Activated effector memory CD4-positive, alpha-beta T cell treated with Interleukin-2 at 50 U/mL for 16 hours (primary cell): ENCODE results near the gene PCDHB11.
"Not testable (repeated sequence)": the region's sequence is repeated elsewhere in the genome, so short reads cannot be mapped to it uniquely, and the experiment has no call there.

Experiments
- DNase-seq: peaks from one replicate; pipeline ENCODE4 v3.0.0-alpha.2; 2020

Gene PCDHB11

DNA sequence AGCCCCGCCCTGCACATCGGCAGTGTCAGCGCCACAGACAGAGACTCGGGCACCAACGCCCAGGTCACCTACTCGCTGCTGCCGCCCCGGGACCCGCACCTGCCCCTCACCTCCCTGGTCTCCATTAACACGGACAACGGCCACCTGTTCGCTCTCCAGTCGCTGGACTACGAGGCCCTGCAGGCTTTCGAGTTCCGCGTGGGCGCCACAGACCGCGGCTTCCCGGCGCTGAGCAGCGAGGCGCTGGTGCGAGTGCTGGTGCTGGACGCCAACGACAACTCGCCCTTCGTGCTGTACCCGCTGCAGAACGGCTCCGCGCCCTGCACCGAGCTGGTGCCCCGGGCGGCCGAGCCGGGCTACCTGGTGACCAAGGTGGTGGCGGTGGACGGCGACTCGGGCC lies 47.5 kb downstream of the PCDHB11 start:
- not testable (repeated sequence) for DNase-seq

DNA sequence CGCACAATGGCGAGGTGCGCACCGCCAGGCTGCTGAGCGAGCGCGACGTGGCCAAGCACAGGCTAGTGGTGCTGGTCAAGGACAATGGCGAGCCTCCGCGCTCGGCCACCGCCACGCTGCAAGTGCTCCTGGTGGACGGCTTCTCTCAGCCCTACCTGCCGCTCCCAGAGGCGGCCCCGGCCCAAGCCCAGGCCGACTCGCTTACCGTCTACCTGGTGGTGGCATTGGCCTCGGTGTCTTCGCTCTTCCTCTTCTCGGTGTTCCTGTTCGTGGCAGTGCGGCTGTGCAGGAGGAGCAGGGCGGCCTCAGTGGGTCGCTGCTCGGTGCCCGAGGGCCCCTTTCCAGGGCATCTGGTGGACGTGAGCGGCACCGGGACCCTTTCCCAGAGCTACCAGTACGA lies 48.0 kb downstream of the PCDHB11 start:
- not testable (repeated sequence) for DNase-seq

DNA sequence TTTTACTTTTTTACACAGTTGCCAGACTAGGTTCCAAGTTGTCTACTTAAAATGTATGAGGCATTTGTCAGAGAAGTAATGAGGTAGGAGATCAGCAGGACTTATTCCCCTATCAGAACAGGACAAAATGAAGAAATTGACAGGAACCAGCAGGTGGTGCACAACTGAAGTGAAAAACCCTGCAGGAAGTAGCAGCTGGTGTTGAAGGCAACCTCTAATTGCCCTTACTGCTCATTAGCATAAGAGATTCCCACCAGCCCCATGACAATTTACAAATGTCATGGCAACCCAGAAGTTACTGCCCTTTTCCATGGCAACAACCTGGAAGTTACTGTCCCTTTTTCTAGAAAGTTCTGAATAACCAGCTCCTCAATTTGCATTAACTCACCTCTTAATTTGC lies 51.1 kb downstream of the PCDHB11 start:
- DNase-seq = no peak
